SKM-1 treated with dmso at 0.1 percent for 144 hours (cell line): Measurements from ENCODE around the gene NPY.
"Not testable (repeated sequence)": the region's sequence is repeated elsewhere in the genome, so short reads cannot be mapped to it uniquely, and the experiment has no call there.

Source experiments
- DNase-seq: peaks from one replicate; lab custom pipeline; 2025; ENCODE audit not compliant: unreplicated experiment; lab: John Stamatoyannopoulos, UW

The NPY gene

GRCh38 chr7:24283897-24284698 is at the start of gene NPY:
Gene NPY (plus strand): TSS chr7:24284190. CDS start chr7:24285241, 1,051 bp downstream.
- no peak for DNase-seq

DNA sequence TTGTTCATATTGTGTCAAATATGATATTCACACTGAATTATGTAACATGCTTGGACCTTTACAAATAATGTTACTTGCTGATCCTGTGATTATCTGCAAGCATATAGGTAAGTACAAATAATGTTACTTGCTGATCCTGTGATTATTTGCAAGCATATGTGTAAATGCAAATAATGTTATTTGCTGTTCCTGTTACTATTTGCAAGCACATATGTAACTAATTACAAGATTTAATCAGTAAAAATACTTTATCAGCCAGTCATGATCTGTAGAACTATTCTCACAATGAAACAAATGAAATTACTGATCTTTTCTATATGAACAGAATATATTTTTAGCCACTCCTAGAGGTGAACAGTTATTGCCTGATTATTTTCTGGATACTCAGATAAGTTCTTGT is 44.7 kb upstream of the NPY start:
- DNase-seq, result no peak

- DNase-seq, result no peak
Observed at GRCh38 chr7:24241206-24241605, 42.8 kb upstream of the NPY start.

- DNase-seq, result no peak
Observed at GRCh38 chr7:24244554-24244953, 39.4 kb upstream of the NPY start.

- DNase-seq, result no peak
Observed at GRCh38 chr7:24245362-24245761, 38.6 kb upstream of the NPY start.

DNA sequence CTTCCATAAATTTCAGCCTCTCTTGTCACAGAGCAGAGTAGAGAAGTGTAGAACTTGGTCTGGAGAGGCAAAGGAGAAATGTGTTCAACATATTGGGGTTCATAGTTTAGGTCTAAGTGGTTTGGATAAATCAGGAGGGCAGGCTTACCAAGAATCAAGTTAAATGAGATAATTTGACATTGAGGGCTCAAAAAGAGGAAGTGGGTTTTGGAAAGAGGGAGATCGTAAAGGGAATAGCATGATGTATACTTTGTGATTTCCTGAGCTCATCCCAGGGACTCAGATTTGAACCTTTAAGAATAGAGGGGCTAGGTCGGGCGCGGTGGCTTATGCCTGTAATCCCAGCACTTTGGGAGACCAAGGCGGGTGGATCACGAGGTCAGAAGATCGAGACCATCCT is 34.7 kb upstream of the NPY start:
- DNase-seq, result no peak

DNA sequence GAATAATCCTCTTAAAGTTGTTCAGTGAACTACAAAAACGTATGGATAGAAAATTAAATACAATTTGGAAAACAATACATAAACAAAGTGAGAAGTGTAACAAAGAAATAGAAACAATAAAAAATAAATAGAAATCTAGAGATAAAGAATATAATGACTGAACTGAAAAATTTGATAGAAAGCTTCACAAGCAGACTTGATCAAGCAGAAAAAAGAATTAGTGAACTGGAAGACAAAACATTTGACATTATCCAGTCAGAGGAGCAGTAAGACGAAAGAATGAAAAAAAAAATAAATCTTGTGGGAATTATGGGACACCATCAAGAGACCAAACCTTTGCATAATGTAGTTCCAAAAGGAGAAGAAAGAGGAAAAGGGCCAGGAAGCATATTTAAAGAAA is 32.4 kb upstream of the NPY start:
- no peak for DNase-seq

- no peak for DNase-seq
Observed at GRCh38 chr7:24255139-24255538, 28.9 kb upstream of the NPY start.

DNA sequence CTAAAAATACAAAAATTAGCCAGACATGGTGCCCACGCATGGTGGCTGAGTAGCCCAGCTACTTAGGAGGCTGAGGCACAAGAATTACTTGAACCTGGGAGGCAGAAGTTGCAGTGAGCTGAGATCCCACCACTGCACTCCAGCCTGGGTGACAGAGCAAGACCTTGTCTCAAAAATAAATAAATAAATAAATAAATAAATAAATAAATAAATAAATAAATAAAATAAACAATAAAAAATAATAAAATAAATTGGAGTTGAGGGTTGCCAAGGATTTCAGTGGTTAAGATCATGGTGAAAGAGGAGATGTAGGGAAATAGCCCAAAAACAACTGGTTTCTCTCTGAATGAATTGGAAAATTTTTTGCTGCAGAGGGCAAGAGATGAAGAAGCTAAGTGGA is 25.7 kb upstream of the NPY start:
- not testable (repeated sequence) for DNase-seq

GRCh38 chr7:24271938-24272337 is 12.1 kb upstream of the NPY start:
- DNase-seq, result no peak

- no peak for DNase-seq
Observed at GRCh38 chr7:24279512-24279911, 4.5 kb upstream of the NPY start.

- DNase-seq, result no peak
Observed at GRCh38 chr7:24283554-24283896, 465 bp upstream of the NPY start.

GRCh38 chr7:24284699-24285506 is 913 bp downstream of the NPY start:
- no peak for DNase-seq

DNA sequence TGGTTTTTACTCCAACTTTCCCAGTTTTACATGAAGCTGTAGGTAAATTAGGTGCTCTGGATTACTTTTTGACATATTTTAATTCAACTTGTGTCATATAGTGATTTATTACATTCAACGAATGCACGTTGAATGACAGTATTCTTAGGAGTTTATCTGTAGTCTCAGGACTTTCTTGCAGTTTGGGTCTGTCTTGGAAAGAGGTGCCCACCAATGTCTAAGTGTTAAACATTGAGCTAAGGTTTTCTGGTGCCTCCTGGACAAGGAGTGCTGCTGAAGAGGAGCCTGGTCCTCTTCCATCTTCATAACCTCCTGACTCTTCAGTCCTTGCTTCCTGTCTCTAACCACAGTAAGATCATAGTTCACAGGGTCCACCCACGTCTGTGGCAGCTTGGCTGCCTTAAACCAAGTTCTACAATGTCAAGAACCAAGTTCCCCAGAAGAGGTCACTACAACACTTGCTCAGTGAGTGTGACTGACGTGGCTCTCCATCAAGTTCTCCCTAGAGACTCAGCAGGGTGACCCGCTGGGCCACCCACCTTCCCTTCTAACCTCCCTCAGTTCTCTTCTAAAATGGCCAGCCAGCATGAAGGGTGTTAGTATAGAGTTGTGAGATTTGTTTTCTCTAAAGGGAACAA is 6.1 kb downstream of the NPY start:
- DNase-seq, result peak; percentile 77

DNA sequence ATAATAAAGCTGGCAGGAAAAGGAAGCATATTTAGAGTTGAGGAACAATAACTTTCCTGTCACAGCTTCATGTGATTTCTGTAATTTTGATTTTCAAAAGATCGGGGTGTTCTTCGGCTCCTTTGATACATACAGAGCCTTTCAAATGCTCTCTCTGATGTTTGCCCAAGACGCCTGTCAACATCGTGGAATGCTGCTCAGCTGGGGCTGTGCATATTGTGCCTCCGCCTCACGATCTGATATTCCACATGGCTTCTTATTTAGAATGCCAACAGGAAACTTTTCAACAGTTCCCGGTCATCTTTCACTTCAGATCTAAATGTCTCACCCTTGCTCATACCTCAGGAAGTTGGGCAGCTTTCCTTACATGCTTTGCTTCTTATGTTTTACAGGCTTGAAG is 7.3 kb downstream of the NPY start:
- no peak for DNase-seq

DNA sequence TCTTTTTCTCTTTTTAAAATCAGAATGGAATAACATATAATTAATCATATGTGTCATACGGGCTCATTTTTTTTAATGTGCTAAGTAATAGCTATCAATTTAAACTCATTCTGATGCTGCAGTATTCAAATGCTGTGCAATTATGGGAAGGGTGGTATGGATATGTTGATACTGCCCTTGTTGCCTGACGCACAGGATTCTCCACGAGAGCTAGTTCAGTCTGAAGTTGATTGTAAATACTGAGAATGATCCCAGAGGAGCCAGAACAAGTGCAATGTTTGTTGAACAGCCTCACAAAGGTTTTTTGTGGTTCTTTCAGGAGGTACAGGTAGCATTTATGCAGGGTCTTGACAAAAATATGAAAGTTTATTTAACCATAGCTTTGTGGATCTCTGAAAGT is 13.4 kb downstream of the NPY start:
- no peak for DNase-seq

DNA sequence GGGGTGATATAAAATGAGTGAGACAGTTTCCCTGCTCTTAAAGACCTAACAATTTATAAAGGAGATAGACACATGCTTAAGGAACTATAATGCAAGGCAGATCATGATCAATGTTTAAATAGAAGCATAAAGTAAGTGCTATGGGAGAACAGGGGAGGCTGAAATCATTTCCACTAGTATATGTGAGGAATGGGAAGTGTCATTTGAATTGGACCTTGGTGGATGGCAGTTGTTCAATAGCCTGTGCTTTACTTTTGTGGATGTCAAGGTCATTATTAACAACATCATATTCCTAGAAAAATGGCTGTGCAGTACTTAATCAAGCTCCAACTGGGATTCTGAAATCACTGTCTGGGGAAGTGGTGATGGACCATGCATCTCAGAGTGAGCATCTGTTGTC is 14.7 kb downstream of the NPY start:
- no peak for DNase-seq

DNA sequence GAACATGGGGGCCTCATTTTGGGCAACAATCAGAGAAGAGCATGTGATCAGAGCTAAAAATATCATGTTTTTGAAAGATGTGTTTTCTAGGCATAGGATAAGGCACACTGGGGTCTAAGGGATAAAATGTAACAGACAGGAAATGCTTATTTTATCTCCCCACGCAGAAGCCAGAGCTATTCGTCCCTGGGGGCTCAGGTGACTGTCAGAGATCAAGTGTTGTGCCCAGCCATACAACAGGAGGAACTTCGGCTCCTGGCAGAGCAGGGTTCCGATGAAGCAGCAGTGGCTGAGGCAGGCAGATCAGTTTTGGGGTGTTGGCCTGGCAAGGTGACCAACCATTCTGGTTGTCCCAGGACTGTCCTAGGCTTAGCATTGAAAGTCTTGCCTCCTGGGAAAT is 15.2 kb downstream of the NPY start:
- no peak for DNase-seq

GRCh38 chr7:24301703-24302102 is 17.7 kb downstream of the NPY start:
- DNase-seq, result no peak

GRCh38 chr7:24304494-24305095 is 20.6 kb downstream of the NPY start:
- DNase-seq, result no peak

DNA sequence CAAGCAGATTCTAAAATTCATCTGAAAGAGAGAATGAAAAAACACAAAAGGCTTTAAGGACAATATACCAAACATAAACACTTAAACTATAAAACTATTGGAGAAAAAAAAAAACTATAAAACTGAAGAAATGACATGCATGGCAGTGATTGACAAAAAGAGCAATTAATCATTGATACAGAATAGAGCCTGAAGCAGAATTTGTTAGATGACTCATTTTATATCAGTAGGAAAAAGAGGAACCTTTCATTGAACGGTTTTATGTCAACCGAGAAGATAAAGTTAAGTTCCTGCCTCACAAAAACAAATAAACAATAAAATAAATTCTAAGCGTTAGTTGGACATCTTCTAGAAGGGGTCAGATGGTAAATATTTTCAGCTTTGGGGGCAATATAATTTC is 23.3 kb downstream of the NPY start:
- DNase-seq, result no peak

- no peak for DNase-seq
Observed at GRCh38 chr7:24312588-24312987, 28.6 kb downstream of the NPY start.
